HG02763 (cell line): ENCODE data around the gene AQP6.

Experiments
- ATAC-seq: cut with Tn5 transposase; IDR thresholded peaks from one replicate; pipeline ENCODE4 v1.9.1; 2021; ENCODE audit warnings: mild to moderate bottlenecking, moderate library complexity; ENCODE audit not compliant: unreplicated experiment

Gene AQP6

DNA sequence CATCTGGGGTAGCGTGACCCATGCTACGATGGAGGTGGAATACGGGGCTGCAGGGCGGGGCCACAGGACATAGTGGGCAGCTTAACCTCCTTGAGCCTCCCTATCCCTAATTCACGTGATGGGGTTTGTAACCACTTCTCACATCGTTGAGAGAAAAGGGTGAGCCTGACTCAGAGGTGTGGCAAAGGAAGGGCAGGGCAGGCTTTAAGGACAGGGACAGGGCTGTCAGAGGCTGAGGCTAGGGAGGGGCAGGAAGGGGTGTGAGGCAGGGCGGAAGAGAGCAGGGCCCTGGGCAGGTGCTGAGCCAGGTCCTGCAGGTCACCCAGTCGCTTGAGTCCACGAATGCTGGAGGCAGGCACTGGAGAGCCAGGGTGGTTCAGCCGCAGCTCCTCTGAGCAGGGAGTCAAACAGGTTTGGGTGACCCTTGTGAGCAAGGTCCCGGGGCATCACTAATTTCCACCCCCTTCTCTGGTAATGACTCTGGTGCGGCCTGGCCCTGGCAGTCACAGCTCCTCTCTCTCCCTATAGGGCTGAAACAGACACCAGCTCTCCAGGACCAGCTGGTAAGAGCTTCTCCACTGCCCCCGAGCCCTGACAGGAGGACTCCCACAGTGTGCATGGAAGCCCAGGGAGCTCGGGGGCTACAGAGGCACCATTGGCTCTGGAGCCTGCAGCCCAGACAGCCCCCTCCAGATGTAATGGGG is 29.7 kb upstream of the AQP6 start:
- ATAC-seq, result no peak

DNA sequence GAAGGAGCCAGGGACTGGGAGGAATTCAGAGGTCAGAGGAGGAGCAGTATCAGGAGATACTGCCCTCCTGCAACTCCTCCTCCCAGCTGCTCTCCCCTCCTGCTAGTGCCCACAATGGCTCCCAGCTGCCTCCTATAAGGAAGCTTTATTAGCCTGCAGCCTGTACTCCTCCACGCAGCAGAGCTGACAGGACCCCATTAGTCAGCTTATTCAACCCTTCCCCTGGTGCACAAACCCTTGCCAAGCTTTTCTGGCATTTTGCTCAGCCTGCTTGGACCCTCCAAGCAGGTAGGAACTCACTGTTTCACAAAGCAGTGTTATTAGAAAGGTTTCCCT is 29.2 kb upstream of the AQP6 start:
- no peak for ATAC-seq

DNA sequence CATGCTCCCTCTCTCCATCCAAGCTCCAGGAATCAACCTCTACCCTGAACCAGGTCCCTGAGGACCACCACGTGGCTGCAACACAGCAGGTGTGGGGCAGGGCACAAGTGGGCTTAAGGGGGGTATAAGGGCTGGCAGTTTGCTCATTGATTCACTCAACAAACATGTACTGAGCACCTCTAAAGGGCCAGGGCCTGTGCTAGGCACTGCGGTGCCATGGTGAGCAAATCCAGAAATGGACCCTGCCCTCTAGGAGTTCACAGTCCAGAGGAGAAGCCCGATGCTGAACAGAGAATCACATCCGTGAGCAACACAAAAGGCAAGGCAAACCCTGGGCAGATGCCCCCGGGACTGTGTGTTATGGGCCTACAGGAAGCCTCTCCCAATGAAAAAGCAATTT is 28.7 kb upstream of the AQP6 start:
- ATAC-seq, result no peak

DNA sequence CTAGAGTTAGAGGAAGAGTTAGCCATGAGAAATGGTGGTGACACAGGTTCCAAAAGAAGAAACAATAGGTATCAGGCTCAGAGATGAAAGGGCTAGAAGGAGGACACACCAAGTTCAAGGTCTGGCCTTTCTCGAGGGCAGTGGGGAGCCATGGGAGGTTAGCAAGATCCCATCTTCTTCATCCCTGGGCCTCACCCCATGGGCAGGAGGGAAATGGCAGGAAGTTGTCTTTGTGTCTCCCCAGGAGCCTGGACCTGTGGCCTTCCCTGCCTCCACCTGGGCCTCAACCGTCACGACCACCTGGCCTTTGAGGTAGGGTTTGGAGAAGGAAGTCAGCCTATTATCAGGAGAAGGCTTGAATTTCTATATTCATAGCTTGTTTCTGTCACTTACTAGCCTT is 28.0 kb upstream of the AQP6 start:
- ATAC-seq, result no peak

DNA sequence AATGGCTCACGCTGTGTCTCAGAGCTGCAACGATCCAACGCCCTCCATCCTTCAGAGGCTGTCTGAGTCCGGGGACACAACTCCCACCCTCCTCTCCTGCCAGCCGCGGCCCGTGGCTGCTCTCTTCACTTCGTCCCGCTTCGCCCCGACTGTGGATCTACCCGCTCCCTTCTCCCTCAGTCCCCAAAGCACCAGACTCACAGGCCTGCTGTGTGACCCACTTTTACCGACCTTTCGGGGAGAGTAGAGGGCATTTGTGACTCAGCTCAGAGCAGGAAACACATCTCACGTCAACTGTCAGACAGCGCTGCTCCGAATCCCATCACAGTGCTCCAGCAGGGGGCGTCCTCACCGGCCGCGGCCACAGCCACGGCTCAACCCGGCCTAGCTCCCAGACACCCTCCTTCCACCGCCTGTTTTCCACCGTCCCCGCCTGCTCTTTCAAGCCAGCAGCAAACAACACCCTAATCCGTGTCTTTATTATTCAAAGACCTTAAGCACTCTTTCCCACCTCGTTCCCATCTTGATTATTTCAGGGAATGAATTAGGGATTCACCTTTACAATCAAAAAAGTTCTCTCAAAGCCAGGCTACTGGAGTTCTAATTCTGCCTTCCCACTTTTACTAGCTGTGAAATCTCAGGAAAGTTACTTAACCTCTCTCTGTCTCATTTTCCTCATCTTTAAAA is 27.2 kb upstream of the AQP6 start:
- ATAC-seq, result no peak

DNA sequence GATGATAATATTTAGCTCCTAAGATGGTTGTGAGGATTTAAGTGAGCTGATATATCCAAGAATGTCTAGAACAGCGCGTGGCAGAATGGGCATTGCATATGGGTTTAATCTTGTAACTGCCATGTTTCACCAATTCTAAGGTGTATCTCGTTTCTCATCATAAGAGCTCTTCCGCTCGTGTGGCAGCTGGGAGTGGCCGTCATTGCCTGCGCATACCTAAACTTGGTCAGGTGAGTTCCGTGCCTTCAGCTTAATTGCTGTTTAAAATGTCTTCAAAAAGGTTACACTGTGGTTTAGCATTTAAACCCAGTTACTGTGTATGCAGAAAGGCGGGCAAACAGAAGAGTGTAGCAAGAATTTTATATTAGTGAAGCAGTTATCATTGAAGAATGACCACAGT is 26.7 kb upstream of the AQP6 start:
- no peak for ATAC-seq

DNA sequence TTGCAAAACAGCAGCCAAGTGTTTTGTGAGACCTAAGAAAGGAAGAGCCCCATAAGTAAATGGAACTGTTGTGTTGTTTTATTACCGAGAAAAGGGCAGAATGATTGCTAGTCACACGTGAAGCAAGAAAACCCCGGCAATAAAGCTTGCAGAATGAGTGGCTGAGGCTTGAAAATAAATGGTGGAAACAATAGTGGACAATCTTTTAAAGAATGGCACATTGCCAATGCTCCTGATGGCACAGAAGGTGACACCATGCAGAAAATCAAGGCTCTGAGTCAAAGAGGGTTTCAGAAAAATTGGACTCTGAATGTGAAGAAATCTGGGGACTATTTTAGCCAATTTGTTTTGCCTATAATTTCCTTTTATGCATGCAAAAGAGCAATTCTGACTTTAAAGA is 26.2 kb upstream of the AQP6 start:
- no peak for ATAC-seq

DNA sequence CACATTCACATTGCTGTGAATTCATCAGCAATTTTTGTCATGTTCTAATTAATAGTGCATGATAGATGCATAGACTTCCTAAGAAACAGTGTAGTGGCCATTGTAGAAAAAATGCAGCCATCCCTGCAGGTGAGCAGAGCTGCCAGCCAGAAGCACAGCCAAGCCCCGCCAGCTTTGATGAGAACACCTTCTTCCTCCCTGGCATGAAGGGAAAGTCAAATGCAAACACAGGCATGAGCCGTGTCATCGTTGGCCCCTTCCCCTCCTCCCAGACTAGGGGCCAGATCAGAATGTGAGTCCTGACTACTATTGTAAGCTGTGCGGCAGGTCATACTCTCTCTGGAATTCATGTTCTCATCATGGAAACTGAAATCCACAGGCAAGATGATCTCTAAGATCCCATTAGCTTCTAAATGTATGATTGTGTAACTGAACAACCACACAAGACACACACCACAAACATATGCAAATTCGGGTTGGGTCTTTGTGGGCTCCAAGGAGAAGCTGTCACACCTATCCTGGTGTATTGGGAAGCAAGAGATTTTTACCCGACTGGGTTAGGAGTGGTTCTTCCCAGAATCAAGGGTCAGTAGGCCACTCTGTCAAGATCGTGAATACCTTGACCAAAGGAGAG is 25.0 kb upstream of the AQP6 start:
- no peak for ATAC-seq

DNA sequence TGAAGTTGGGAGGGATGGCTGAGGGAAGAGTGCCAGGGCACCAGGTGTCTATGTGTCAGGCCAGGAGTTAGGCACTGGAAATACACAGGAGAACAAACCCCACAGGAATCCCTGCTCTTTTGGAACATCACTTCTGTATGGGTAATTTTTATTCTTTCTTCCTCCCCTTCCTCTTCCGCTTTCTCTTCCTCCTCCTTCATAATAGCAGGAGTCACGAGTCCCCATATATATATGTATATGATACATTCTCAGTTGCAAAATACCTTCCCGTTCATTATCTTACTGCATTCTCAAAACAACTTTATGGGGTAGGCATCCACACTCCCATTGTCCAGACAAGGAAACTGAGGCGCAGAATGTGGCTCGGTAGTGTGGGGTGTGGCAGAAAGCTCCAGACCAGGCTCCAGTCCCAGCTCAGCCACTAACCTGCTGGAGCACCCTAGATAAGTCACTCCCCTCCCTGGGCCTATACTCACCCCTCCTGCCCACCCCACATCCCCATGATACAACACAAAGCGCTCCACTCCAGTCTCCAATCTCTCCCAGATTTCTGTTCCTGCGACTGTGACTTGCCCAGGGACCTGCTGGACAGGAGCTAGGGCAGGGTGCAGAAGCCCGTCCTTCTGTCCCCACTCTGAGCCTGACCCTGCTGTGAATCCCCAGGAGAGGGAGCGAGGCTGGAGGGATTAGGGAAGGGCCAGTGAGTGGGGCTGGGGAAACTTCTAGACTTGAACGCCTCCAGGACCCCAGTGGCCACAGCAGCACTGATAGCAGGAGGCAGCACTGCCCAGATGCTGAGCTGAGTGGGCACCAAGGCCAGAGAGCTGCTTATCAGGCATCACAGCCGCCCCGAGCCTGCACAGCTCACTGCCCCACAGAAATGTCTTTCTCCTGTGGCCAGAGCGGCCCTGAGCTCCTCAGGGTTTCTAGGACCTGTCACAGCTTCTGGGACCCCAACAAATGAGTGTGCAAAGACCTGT is 23.6 kb upstream of the AQP6 start:
- ATAC-seq, result no peak

DNA sequence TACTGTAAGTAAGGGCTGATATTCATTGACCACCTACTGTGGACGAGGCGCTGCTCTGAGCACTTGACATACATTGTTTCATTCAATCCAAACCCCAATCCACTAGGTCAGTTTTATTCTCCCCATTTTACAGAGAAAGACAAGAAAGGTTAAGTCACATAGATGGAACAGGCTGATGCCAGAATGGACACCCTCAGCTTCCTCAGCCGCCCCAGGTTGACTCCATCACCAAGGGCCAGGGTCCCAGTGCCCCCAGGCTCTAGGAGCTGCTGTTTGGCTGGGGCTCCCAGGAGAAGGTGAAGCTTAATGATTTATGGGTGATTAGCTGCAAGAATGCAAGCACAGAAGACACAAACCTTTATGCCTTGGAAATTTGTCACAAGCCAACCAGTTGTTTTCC is 22.9 kb upstream of the AQP6 start:
- ATAC-seq, result no peak

DNA sequence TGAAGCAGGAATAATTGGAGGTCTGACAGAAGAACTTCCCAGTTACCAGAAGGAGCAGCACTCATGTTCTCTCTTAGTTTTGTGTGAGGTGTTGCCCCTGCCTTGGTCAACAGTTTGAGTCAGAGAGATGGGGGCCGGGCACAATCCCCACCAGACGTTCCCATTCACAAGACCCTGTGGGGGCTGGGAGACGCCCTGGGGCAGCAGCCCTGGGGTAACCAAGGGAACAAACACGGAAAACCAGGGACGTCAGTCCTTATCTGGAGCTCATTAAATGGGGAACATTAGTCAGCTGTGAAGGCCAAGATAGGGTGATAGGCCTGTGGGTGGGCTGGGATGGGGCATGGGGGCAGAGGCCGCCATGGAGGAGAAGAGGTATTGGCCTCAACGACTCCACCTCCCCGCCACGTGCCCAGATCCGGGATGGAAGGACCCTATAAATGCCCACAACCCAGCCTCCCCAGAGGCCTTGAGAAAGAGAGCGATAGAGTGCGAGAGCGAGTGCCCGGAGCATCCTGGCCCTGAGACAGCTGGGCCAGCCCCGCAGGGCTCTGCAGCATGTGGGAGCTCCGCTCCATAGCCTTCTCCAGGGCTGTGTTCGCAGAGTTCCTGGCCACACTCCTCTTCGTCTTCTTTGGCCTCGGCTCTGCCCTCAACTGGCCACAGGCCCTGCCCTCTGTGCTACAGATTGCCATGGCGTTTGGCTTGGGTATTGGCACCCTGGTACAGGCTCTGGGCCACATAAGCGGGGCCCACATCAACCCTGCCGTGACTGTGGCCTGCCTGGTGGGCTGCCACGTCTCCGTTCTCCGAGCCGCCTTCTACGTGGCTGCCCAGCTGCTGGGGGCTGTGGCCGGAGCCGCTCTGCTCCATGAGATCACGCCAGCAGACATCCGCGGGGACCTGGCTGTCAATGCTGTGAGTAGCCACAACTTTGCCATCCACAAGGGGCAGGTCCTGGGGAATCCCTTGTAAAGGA is 22.2 kb upstream of the AQP6 start, which contains the start of gene AQP2:
AQP2 (plus strand) TSS at position 465 of the 979 bp plus-strand sequence; CDS start at position 559, 94 bp downstream.
- no peak for ATAC-seq

DNA sequence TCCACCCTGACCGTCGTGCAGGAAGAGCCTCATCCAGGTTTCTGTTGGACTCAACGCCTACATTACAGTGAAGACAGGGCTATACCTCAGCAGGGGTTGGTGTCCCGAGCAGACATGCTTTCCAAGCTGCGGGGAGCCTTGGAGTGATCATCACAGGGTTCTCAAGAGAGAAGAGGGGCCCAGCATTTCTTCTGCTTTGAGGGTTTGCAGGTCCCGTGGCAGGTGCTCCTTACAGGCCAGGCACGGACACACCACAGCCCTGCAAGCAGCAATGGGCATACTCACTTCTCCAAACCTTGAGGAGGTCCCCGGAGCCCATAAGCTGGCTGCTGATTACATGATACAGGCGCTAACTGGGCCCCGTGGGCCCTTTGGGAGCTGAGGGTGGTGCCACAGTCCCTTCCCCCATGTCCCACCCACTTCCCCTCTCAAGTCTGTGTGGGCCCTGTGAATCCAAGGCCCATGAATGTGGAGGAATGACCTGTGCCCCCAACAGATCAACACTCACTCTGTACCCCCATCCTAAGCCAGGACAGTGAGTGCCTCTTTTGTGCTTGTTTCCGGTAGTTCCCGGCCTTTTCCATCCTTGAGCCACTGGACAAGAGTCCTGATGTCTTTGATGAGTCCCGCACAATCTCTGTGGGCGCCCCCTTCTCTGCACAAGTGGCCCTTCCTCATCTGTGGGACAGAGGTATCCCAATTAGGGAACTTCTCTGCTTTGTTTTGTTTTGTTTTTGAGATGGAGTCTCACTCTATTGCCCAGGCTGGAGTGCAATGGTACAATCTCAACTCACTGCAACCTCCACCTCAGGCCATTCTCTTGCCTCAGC is 21.1 kb upstream of the AQP6 start:
- ATAC-seq, result no peak

DNA sequence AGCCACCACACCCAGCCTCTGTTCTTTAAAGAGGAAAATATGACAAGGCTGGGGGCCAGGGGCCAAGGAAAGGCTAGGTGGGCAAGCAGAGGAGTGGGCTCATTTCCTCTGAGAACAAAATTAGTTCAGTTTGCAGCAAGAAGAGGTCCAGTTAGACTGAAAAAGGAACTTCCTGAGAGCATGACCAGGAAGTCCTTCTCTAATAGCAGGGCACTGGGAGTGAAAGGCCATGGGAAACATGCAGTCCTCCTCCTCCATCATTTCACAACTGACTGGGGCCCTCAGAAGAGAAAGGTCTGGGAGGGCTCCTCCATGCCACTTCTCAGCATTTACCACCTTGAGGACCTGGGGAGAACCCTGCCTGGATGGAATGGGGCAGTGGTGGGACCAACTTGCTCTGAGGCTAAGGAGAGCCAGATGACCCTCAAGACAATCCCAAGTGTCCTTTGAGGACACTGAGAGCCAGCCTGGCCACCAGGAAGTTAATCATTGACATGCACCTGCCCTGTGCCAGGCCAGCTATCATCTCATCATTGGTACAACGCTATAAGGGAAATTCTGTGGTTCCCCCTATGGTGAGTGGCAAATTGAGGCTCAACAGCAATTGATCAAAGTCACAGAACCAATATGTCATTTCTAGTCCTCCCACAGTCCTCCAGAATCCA is 20.2 kb upstream of the AQP6 start:
- ATAC-seq, result no peak

DNA sequence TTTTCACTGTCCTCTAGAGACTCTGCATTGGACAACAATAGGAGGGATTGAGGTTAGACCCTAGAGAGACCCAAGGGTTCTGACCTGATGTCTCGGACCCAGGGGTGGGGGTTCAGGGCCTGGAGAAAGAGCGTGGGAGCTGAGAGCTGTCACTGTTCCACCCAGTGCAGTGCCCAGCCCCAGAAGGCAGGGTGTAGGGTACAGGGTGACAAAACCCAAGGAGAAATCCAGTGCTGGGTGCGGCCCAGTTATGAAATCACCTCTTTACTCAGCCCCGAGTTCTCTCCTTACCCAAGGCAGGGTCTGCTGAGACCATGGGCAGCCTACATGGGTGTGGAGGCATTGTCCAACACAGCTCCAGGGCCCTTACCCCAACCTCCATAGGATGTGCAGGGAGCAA is 19.6 kb upstream of the AQP6 start:
- no peak for ATAC-seq

DNA sequence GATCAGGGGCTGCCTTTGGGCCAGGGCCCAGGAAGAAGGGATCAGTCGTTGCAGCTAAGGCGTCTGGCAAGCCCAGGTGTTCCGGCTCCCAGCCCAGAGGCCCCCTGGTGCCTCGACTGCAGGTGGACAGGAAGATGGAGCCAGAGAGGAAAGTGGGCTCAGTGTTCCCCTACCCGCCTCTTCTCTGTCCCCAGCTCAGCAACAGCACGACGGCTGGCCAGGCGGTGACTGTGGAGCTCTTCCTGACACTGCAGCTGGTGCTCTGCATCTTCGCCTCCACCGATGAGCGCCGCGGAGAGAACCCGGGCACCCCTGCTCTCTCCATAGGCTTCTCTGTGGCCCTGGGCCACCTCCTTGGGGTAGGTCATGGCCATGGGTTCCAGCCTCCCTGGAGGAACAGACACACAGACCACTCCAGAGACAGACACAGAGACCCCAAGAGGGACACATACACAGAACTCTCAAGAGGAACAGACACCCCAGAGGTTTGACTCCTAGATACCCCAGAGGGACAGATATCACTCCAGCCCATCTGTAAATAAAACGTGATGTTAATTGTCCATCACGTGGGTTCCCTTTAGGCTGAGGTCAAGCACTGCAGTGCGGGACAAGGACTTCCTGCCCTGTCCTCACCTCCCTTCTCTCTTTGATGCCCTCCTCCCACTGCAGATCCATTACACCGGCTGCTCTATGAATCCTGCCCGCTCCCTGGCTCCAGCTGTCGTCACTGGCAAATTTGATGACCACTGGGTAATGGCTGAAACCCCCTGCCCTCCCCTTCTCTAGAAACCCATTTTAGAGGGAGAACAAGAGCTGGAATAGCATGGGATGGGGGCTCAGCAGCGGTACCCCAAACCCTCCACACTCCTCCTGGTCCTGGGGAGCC is 18.5 kb upstream of the AQP6 start:
- ATAC-seq, result no peak

DNA sequence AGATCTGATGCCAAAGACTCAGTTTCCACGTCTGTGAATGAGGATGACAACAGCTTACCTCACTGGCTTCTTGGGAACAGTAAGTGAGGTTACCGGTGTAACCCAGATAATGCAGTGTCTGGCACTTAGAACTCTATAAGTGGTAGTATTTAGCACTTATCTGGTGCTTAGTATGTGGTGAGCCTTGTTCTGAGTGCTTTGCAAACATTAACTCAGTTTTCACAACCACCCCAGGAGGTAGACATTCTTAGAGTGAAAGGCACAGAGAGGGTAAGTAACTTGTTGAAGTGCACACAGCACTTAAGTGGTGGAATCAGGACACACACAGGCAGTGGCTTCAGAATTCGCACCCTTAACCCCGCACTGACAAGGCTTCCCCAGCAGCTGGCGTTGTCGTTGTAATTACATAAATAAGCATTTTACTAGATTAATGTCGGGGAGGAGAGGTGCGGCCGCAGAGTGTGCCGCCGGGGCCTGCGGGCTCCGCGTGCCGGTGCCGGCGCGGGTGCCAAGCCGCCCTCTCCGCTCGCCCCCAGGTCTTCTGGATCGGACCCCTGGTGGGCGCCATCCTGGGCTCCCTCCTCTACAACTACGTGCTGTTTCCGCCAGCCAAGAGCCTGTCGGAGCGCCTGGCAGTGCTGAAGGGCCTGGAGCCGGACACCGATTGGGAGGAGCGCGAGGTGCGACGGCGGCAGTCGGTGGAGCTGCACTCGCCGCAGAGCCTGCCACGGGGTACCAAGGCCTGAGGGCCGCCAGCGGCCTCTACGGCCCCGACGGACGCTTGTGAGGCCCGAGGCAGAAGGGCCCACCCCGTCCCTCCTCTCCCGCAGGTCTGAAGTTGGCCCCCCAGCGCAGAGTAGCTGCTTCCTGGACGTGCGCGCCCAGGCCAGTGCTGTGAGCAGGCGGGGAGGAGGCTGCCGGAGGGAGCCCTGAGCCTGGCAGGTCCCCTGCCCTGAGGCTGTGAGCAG is 17.6 kb upstream of the AQP6 start:
- ATAC-seq, result no peak
